GM10266 (cell line): Measurements from ENCODE around the gene TNFAIP8.

Source experiments
- DNase-seq: peaks from one replicate; pipeline ENCODE4 v3.0.0; 2012; ENCODE audit errors: extremely low spot score
- TF ChIP-seq, protein P1 (sequence below): IDR thresholded peaks from 2 replicates; pipeline ENCODE4 v1.5.1; 2012; ENCODE audit warnings: mild to moderate bottlenecking, low read depth; ENCODE audit not compliant: control insufficient read depth, insufficient read depth; ENCODE audit errors: missing control alignments

Gene TNFAIP8

GRCh38 chr5:119395080-119395836 lies 39.4 kb downstream of the TNFAIP8 start:
- TF ChIP-seq, protein P1, sequence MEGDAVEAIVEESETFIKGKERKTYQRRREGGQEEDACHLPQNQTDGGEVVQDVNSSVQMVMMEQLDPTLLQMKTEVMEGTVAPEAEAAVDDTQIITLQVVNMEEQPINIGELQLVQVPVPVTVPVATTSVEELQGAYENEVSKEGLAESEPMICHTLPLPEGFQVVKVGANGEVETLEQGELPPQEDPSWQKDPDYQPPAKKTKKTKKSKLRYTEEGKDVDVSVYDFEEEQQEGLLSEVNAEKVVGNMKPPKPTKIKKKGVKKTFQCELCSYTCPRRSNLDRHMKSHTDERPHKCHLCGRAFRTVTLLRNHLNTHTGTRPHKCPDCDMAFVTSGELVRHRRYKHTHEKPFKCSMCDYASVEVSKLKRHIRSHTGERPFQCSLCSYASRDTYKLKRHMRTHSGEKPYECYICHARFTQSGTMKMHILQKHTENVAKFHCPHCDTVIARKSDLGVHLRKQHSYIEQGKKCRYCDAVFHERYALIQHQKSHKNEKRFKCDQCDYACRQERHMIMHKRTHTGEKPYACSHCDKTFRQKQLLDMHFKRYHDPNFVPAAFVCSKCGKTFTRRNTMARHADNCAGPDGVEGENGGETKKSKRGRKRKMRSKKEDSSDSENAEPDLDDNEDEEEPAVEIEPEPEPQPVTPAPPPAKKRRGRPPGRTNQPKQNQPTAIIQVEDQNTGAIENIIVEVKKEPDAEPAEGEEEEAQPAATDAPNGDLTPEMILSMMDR, result no peak
- no peak for DNase-seq

DNA sequence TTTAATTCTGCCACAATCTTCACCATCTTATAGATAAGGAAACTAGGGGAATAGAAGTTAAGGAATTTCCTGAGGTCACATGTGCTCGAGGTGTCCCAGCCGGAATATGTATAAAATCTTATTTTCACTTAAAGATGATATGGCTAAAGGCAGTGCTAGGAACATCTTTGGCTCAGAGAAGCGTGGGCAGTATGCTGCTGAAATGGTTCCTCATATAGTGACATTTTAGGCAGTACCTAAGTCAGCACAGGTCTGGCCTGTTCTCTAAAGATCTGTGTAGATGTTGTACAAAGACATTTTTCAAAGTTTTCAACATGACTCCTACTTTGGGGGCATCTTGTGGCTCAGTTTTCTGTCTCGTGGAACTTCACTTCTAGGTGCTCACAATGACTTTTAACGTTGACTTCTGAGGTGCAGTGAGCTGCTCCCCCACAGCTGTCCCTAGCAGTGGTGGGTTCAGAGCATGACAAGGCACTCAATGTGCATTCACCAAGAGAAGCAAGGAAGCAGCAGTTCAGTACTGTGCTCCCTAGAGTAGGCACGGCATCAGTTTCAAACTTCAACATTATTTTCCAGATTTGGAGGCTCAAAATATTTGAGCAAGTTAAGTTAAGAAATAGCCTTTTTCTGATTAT lies 40.3 kb downstream of the TNFAIP8 start:
- TF ChIP-seq, protein P1, result no peak
- DNase-seq, result no peak

DNA sequence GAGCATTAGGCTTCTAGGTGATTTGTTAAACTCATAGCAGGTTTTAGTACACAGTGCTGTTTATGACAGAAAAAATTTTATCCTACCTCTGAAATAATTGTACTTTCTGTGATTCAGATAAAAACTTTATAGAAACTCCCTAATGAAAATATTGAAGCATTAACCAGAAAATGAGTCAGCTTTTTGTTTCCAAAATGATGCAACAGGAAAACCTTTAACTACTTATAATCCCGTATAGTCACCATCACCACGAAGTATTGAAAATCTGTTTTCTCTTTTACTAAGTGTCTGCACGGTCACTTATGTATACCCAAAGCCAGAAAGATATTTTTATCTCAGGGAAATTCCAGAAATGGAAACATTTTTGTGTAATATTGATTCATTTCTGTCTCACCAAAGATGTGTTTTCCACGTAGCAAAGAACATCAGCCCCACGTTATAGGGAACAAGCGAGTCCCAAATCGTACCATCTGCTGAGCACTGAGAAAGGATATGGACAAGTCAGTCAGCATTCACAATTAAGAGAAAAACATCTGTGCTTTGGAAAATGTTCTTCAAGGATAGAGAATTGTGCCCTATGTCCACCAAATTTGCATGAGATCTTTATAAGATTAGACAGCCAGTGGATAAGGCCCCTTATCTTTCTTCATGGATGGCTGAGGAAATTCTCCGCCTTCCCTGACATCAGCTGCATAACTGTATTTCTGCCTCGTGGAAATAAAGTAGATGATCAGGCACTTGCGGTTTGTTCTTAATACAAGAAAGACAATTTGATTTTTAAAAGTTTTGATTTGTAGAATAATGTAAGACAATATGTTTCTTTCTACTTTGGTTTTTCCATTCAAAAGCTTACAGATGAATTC lies 41.9 kb downstream of the TNFAIP8 start:
- no peak for DNase-seq
- TF ChIP-seq, protein P1, result no peak

DNA sequence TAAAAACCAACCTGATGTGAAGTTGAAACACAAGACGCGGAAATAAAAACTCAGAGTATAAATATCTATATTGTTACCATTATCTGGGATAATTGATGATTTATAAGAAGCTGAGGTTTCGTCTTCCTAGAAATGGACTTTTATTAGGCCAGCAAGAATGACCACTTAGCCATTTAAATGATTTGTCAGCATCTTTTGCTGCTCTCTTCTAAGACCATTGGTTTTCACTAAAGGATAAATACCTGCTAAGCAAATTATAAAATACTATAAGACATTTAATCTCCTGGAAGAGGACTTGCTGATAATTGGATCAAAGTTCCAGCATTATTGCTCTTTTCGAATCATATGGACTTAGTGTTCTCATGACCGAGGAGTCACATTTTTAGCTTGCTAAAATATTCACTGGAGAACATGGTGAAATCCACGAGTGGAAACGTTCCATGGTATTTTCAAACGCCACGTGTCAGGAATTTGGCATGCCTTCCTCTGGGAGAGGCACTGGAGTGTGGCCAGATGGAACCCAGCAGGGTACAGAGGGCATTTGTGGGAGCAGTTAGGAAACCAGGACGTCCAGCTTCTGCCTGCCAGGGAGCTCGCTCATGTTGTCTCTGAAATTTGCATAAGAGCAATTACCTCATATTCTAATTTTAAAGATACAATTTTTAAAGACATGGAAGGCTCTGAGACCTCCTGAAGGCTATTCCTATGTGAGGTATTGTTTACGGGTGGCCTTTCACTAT lies 43.1 kb downstream of the TNFAIP8 start:
- no peak for DNase-seq

GRCh38 chr5:119400245-119400644 lies 44.4 kb downstream of the TNFAIP8 start:
- TF ChIP-seq, protein P1, result no peak
- no peak for DNase-seq

More for the DNA sequence above, 43.1 kb downstream of the TNFAIP8 start:
- TF ChIP-seq, protein P1, result no peak

DNA sequence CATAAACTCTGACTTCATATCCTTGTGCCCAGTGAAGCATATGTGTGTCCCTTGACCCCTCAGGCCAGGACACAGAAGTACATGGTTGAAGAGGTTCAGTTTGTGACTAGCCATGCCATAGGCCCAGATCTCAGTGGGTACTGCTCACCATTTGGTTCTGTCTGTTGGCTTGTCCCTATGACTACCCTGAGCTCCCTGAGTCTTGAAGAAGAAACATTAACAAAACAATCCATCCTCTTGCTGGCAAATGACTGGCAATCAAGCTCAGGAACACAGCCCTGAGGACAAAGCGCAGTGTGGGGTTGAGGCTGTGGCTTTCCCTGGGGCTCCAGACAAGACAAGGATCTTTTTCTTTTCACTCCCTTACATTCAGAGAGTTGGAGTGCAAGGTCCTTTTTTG lies 46.3 kb downstream of the TNFAIP8 start:
- TF ChIP-seq, protein P1, result no peak
- no peak for DNase-seq
